Pancreas (tissue), 10 donors: ENCODE results near the gene LAMA2. TPM values are rescaled to one million over a fixed set of nuclear protein-coding genes. Genes with fewer than 3 reads are reported as not detected.

Source experiments
- ATAC-seq, 4 donors: fragments of 200-7000 bp; cut with Tn5 transposase; one replicate each; pipeline versions ENCODE4 v1.8.0 to v1.9.1; 2020; ENCODE audit warnings: mild to moderate bottlenecking in 4 of 4, moderate library complexity in 4 of 4
- DNase-seq, 6 donors: peaks; one replicate each; pipeline ENCODE4 v3.0.0-alpha.2; 2020
- FAIRE-seq: peaks from 2 replicates; lab custom pipeline; 2012; peaks lifted over from hg19 to GRCh38; lab: Jason Lieb, UNC
- H3K27ac ChIP-seq, 4 donors: fragments of 200-600 bp; sonication (generic); 1 replicate in 3 of 4; 2 replicates in 1 of 4; pipeline versions ENCODE4 v1.5.0 to v1.8.0; 2020
- H3K27me3 ChIP-seq, 4 donors: fragments of 200-600 bp; one replicate each; pipeline ENCODE4 v1.8.0; 2021
- H3K36me3 ChIP-seq, 3 donors: fragments of 200-600 bp; sonication (generic) in 1 of 3; one replicate each; pipeline versions ENCODE4 v1.5.0 to v1.8.0; 2020 to 2021
- H3K4me1 ChIP-seq, 3 donors: fragments of 200-600 bp; one replicate each; pipeline ENCODE4 v1.8.0; 2021
- H3K4me3 ChIP-seq, 4 donors: fragments of 200-600 bp; sonication (generic) in 2 of 4; one replicate each; pipeline versions ENCODE4 v1.5.0 to v1.8.0; 2020 to 2021
- H3K9me3 ChIP-seq, 4 donors: fragments of 200-600 bp; one replicate each; pipeline ENCODE4 v1.8.0; 2021
- CTCF ChIP-seq, 4 donors: fragments of 200-600 bp; sonication (generic) in 3 of 4; IDR thresholded peaks; one replicate each; pipeline versions ENCODE4 v1.5.0 to v1.8.0; 2021; ENCODE audit warnings: antibody characterized with exemption in 4 of 4
- WGBS, 2 donors: extraction: QIAGEN DNeasy Blood & Tissue Kit; methylation state at CpG; one replicate each; pipeline ENCODE4 v1.1.7; 2013; 5-methylcytosine and 5-hydroxymethylcytosine counted together
- intact Hi-C, 3 donors: fragments of 100-400 bp; cut with DNase I; formaldehyde crosslinking; loops; one replicate each; pipeline versions ENCODE4 v1.11.1 to v1.14.2; 2022
- polyA plus RNA-seq, 2 donors: library from polyadenylated mRNA; stranded (reverse); fragments of 200-250 nt; gene quantifications; one replicate each; pipeline ENCODE4 v1.2.3, GENCODE V29; 2013
- total RNA-seq, 6 donors: library from RNA; stranded (reverse); fragmentation: NEBNext Ultra II Directional in 4 of 6; extraction: Animal tissue kit (Norgen Biotek cat#: 25700) in 4 of 6; gene quantifications; one replicate each; pipeline versions ENCODE4 v1.2.1 to v1.2.4, GENCODE V29; 2021 to 2023
- donor health status: healthy with polysubstance abuse.
- donor health status: DM: no; HTN: no; CAD: no; lungs with moderate emphysema.
- donor health status: DM: no; HTN: no; CAD: no.
- donor health status: control.
- donor health status: control.
- donor health status: Bipolar disorder and iron deficiency.
- donor health status: DM: yes; HTN: yes; CAD: no.
- donor health status: DM: no; HTN: no; CAD: no.
- donor health status: DM: no; HTN: no; CAD: no.
- donor health status: DM: yes; HTN: yes; CAD: no.

Gene LAMA2
- total and polyA plus RNA-seq, 8 donors, result 1.2 to 26.2 (median 6.2) TPM

- no peak for TF ChIP-seq CTCF (IDR thresholded peaks at IDR 0.05)
- no peak for ATAC-seq
- DNase-seq, result no peak
- intact Hi-C loops, result no loop called here
- Histone ChIP-seq H3K27ac (no peak overlapping the region), H3K36me3 (no peaks in the 10 kb centered on the region), H3K4me1 (no peaks in the 10 kb centered on the region), H3K9me3 (no peaks in the 10 kb centered on the region), H3K4me3 (no peak overlapping the region), H3K27me3 (no peaks in the 10 kb centered on the region)
- no peak for FAIRE-seq
- 51 to 54% methylated on average over 1 of the region's 1 CpG for WGBS, 2 donors
Observed at GRCh38 chr6:128950864-128951263, 67.9 kb downstream of the LAMA2 start.

GRCh38 chr6:128952902-128953301 lies 70.0 kb downstream of the LAMA2 start:
- intact Hi-C loops, result no loop called here
- FAIRE-seq, result no peak

GRCh38 chr6:128954308-128955043 lies 71.5 kb downstream of the LAMA2 start:
- ATAC-seq (no peak), FAIRE-seq (no peak), DNase-seq (no peak)
- H3K4me1 ChIP-seq, result no peaks in the 10 kb centered on the region
- no peaks in the 10 kb centered on the region for H3K27me3 ChIP-seq
- H3K4me3 ChIP-seq, result no peak overlapping the region
- H3K9me3 ChIP-seq, result no peaks in the 10 kb centered on the region
- intact Hi-C loops, result no loop called here
- H3K36me3 ChIP-seq, result no peaks in the 10 kb centered on the region
- WGBS, 2 donors, result 60 to 63% methylated on average over 1 of the region's 1 CpG
- no peak overlapping the region for H3K27ac ChIP-seq
- TF ChIP-seq CTCF (IDR thresholded peaks at IDR 0.05), result no peak

More at GRCh38 chr6:128952902-128953301, 70.0 kb downstream of the LAMA2 start:
- Histone ChIP-seq H3K27me3 (no peaks in the 10 kb centered on the region), H3K9me3 (no peaks in the 10 kb centered on the region), H3K4me3 (no peak overlapping the region), H3K4me1 (no peaks in the 10 kb centered on the region), H3K27ac (no peak overlapping the region), H3K36me3 (no peaks in the 10 kb centered on the region)
- TF ChIP-seq CTCF (IDR thresholded peaks at IDR 0.05), result no peak
- ATAC-seq (no peak), DNase-seq (no peak)
- 85 to 87% methylated on average over 3 of the region's 3 CpGs for WGBS, 2 donors

GRCh38 chr6:128963561-128963960 lies 80.6 kb downstream of the LAMA2 start:
- no peak for TF ChIP-seq CTCF (IDR thresholded peaks at IDR 0.05)
- Histone ChIP-seq H3K27me3 (no peaks in the 10 kb centered on the region), H3K9me3 (no peaks in the 10 kb centered on the region), H3K36me3 (no peaks in the 10 kb centered on the region), H3K27ac (no peak overlapping the region), H3K4me1 (no peaks in the 10 kb centered on the region), H3K4me3 (no peak overlapping the region)
- intact Hi-C loops, result no loop called here
- ATAC-seq (no peak), DNase-seq (no peak), FAIRE-seq (no peak)
- 18 to 30% methylated on average over 2 of the region's 2 CpGs for WGBS, 2 donors

GRCh38 chr6:128964233-128964755 lies 81.4 kb downstream of the LAMA2 start:
- no peaks in the 10 kb centered on the region for H3K4me1 ChIP-seq
- TF ChIP-seq CTCF (IDR thresholded peaks at IDR 0.05), result no peak
- intact Hi-C loops, result no loop called here
- H3K9me3 ChIP-seq, result no peaks in the 10 kb centered on the region
- H3K27ac ChIP-seq, result no peak overlapping the region
- FAIRE-seq (no peak), ATAC-seq (no peak), DNase-seq (no peak)
- H3K27me3 ChIP-seq, result no peaks in the 10 kb centered on the region
- no peak overlapping the region for H3K4me3 ChIP-seq
- H3K36me3 ChIP-seq, result no peaks in the 10 kb centered on the region
- 46 to 53% methylated on average over 1 of the region's 1 CpG for WGBS, 2 donors
